ENCODE data around the gene KDELR3. TPM values are rescaled to one million over a fixed set of nuclear protein-coding genes. Genes with fewer than 3 reads are reported as not detected.

KDELR3 gene
- total RNA-seq, 1 experiment from 2014 or later = 7.3 TPM

GRCh38 chr22:38418589-38418988, 49.3 kb upstream of the KDELR3 start:
- no peaks in the 10 kb centered on the region; the same call in 1 of the 2 replicates for H3K4me1 ChIP-seq (ENCODE audit: insufficient read depth, low read length)
- no peak for TF ChIP-seq CTCF (conservative IDR thresholded peaks at IDR 0.05)
- H3K9ac ChIP-seq (ENCODE audit: extremely low read depth, insufficient read length, low read length) = no peak overlapping the region
- H3K79me2 ChIP-seq (ENCODE audit: insufficient read depth, low read length) = no peaks in the 10 kb centered on the region
- no peak overlapping the region for H4K8ac ChIP-seq (replicated peaks; ENCODE audit: insufficient read length, low read depth, low read length)
- H2AK5ac ChIP-seq (ENCODE audit: insufficient read length, low read length) = no peak overlapping the region
- H2BK20ac ChIP-seq (ENCODE audit: low read depth, low read length, poor library complexity, severe bottlenecking) = no peak overlapping the region
- no peak overlapping the region for H4K91ac ChIP-seq (ENCODE audit: insufficient read length, low read depth, low read length)
- H3K9me3 Mint-ChIP-seq = no peaks in the 10 kb centered on the region
- no peak overlapping the region for H3K18ac ChIP-seq (ENCODE audit: insufficient read length, low read depth, low read length)
- no peak overlapping the region for H3T11ph ChIP-seq (ENCODE audit: low read length)
- no peaks in the 10 kb centered on the region for H4K20me1 ChIP-seq (ENCODE audit: control insufficient read depth, insufficient read depth, insufficient read length)
- no CpG with 5 or more reads among the region's 14 CpGs for WGBS (ENCODE audit: extremely low coverage, insufficient read length, low lambda C conversion rate)
- H3K27me3 Mint-ChIP-seq (ENCODE audit: low read depth) = no peaks in the 10 kb centered on the region; the same call in 1 of the 2 replicates
- peak overlapping the region in 1 of 3 experiments; percentile 19; a peak in 2 of 7 replicates for H3K27ac Mint-ChIP-seq
- no peak overlapping the region for H3K27ac ChIP-seq (ENCODE audit: insufficient read length, low read depth, low read length)
- no peak overlapping the region for H3K56ac ChIP-seq (ENCODE audit: insufficient read length, low read depth, low read length)
- H2BK120ac ChIP-seq (ENCODE audit: low read depth, low read length, poor library complexity, severe bottlenecking) = no peak overlapping the region
- H2BK5ac ChIP-seq (ENCODE audit: insufficient read length, low read length) = no peak overlapping the region
- H3K79me1 ChIP-seq (ENCODE audit: insufficient read depth, low read depth, low read length, poor library complexity, severe bottlenecking) = no peaks in the 10 kb centered on the region
- H3K4ac ChIP-seq (ENCODE audit: low read depth, low read length) = no peak overlapping the region
- H3K4me2 ChIP-seq (ENCODE audit: insufficient read depth, insufficient read length, low read length) = no peak overlapping the region
- no peak for DNase-seq
- peaks cover 22 to 35% of the 10 kb centered on the region in 2 experiments for H3K4me1 Mint-ChIP-seq
- no peak overlapping the region for H3K14ac ChIP-seq (ENCODE audit: insufficient read depth, low read length)
- no peak overlapping the region for H2BK12ac ChIP-seq (ENCODE audit: insufficient read length, low read depth, low read length)
- no peak overlapping the region for H4K5ac ChIP-seq (ENCODE audit: insufficient read length, low read depth, low read length)
- no peaks in the 10 kb centered on the region for H3K9me3 ChIP-seq (ENCODE audit: control insufficient read depth, low read depth, low read length)
- H3K4me3 Mint-ChIP-seq = no peak overlapping the region
- H2BK15ac ChIP-seq (ENCODE audit: low read depth, low read length) = no peak overlapping the region
- H2AFZ ChIP-seq (ENCODE audit: low read length) = no peak overlapping the region
- no peaks in the 10 kb centered on the region; a peak in 1 of 7 replicates for H3K36me3 Mint-ChIP-seq (ENCODE audit: insufficient read depth in 1 of 3, low read depth in 3 of 3)
- H3K23ac ChIP-seq (ENCODE audit: insufficient read length, low read depth, low read length) = no peak overlapping the region
- no peaks in the 10 kb centered on the region for H3K27me3 ChIP-seq (ENCODE audit: insufficient read depth, low read length)
- no peaks in the 10 kb centered on the region for H3K23me2 ChIP-seq (ENCODE audit: insufficient read length, low read depth, low read length, poor library complexity, severe bottlenecking)

Data from H9 (cell line).